Placental pericyte (primary cell): ENCODE results near the gene CEP19. TPM values are rescaled to one million over a fixed set of nuclear protein-coding genes. Genes with fewer than 3 reads are reported as not detected.

Experiments used
- small RNA-seq: library from RNA; depleted of rRNA; stranded (forward); fragments of <200 nt; gene quantifications from one replicate; pipeline ENCODE3, GENCODE V24; 2012; ENCODE audit warnings: low replicate concordance
- total RNA-seq: library from RNA; depleted of rRNA; stranded (reverse); fragments of >200 nt; gene quantifications from 2 replicates; pipeline ENCODE4 v1.2.3, GENCODE V29; 2012

The CEP19 gene
- total RNA-seq: 1.6 and 2.2 TPM in 2 replicates

GRCh38 chr3:196711838-196712513 lies at the start of gene CEP19, which contains the start of gene PIGX:
CEP19 (minus strand) TSS chr3:196712250; CDS start chr3:196708657, 3,593 bp downstream.
PIGX (plus strand) TSS chr3:196712377.

GRCh38 chr3:196739671-196740480 lies 27.8 kb upstream of the CEP19 start, which contains the start of gene PAK2:
PAK2 (plus strand) TSS chr3:196739857; CDS start chr3:196782647, 42,790 bp downstream.

Small RNA genes within 50 kb of the gene (small RNA-seq; reads per million reads assigned to genes)
- gene RNU4-89P (not detected), gene RNU6-646P (0.10 reads per million)

Other genes with a start within 250 kb of the CEP19 start
- gene RNF168, start 208.5 kb downstream of the CEP19 start, total RNA-seq: 26.1 and 26.9 TPM in 2 replicates
- gene SMCO1, start 196.9 kb downstream of the CEP19 start, total RNA-seq: not detected in 2 replicates
- gene WDR53, start 143.7 kb downstream of the CEP19 start, total RNA-seq: 5.0 and 8.4 TPM in 2 replicates
- 4.4 and 14.5 TPM in 2 replicates for gene FBXO45, start 143.6 kb downstream of the CEP19 start, total RNA-seq
- gene NRROS, start 72.6 kb downstream of the CEP19 start, total RNA-seq: 1.3 and 2.0 TPM in 2 replicates
- 15.5 and 20.0 TPM in 2 replicates for gene PIGX, start 127 bp upstream of the CEP19 start, total RNA-seq
- gene PAK2, start 27.6 kb upstream of the CEP19 start, total RNA-seq: 46.8 and 52.0 TPM in 2 replicates
- gene SENP5, start 155.7 kb upstream of the CEP19 start, total RNA-seq: 46.6 and 70.4 TPM in 2 replicates
- 43.5 and 49.0 TPM in 2 replicates for gene NCBP2, start 230.3 kb upstream of the CEP19 start, total RNA-seq